ENCODE measurements around the gene ELMO1. TPM values are rescaled to one million over a fixed set of nuclear protein-coding genes. Genes with fewer than 3 reads are reported as not detected.

ELMO1 gene
- total and polyA plus RNA-seq, 10 donors, result 26.0 to 494 (median 201) TPM

DNA sequence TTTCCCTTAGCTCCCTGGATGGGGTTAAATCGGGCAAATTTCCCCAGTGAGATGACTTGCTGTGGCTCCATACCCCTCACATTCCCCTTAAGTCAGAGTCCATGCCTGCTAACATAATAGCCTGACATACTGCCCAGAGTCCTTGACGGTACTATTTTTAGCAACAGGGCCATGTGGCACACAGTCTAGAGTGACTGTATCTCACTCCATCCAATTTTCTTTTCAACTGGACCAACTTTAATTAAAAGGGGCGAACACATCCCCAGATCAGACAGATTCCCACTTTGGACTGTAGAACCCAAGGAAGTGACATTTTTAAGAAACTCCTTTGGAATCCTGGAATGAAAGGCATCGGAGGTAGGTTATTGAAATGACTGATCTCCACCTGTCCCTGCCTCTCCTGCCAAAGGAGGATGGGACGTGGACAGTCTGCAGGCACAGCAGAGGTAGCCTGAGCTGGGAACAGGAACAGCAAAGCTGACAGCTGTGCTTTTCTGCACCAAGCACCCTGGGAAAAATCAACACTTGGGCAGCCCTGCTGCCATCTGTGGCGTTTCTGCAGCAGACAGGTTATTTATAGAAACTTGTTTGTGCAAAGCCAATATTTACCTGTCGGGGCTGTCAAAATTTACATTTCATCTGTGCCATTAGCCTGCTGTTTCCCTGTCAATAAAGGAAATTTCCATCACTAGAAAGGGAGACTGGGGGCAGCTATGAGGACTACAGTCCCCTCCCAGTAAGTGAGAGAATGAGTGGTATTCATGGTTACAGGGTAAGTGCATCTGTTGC, 502.9 kb downstream of the ELMO1 start:
- H3K4me1 ChIP-seq, result peaks cover 0 to 61% (median 24%) of the 10 kb centered on the region in 6 donors
- TF ChIP-seq CTCF (IDR thresholded peaks at IDR 0.05 in 8 of 11, conservative IDR thresholded peaks at IDR 0.05 in 3 of 11) (no peak), POLR2AphosphoS5 (IDR thresholded peaks at IDR 0.05) (peak in 1 of 3 donors; percentile 16)
- intact Hi-C loops (cut with DNase I; ENCODE audit: low total_unique reads), result no loop called here
- H3K9me3 ChIP-seq, result peaks cover 0 to 47% (median 21%) of the 10 kb centered on the region in 8 donors
- H3K36me3 ChIP-seq, result peaks cover 0 to 75% (median 0%) of the 10 kb centered on the region in 6 donors
- no peaks in the 10 kb centered on the region for H3K27me3 ChIP-seq (replicated peaks in 1 of 7)
- no peak for DNase-seq
- WGBS, 5 donors, result 75 to 86% (median 85%) methylated on average over 7 of the region's 7 CpGs
- peak overlapping the region in 1 of 8 donors; percentile 20 for H3K27ac ChIP-seq
- no peak overlapping the region for H3K4me3 ChIP-seq

DNA sequence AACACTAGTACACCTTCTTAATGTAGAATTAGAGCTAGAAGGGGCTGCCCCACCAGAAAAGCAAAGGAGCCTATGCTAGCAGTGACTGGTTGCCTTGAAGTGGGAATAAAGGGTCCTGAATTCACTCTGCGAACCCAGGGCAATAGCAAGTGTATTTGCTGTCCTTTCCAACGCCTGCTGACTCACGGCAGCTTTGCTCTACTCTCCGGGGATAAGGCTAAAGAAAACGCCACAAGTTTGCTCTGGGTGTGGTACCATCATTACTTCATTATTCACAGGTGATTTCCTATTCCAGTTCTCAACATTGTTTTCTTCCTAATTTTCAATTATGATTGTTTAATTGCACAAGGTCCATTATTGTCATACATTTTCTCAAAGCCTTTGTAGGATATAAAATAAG, 503.8 kb downstream of the ELMO1 start:
- Histone ChIP-seq H3K4me1 (peaks cover 0 to 54% (median 21%) of the 10 kb centered on the region in 6 donors), H3K27ac (peak overlapping the region in 3 of 8 donors; percentile 32 to 62 (median 49)), H3K4me3 (no peak overlapping the region), H3K27me3 (replicated peaks in 1 of 7) (no peaks in the 10 kb centered on the region), H3K9me3 (peaks cover 0 to 57% (median 31%) of the 10 kb centered on the region in 8 donors), H3K36me3 (peaks cover 0 to 75% (median 0%) of the 10 kb centered on the region in 6 donors)
- TF ChIP-seq POLR2AphosphoS5 (IDR thresholded peaks at IDR 0.05) (no peak), POLR2A (IDR thresholded peaks at IDR 0.05) (no peak), CTCF (IDR thresholded peaks at IDR 0.05 in 8 of 11, conservative IDR thresholded peaks at IDR 0.05 in 3 of 11) (no peak)
- 89 to 99% (median 94%) methylated on average over 5 of the region's 5 CpGs for WGBS, 5 donors
- intact Hi-C loops (cut with DNase I; ENCODE audit: low total_unique reads), result no loop called here
- DNase-seq, result no peak

DNA sequence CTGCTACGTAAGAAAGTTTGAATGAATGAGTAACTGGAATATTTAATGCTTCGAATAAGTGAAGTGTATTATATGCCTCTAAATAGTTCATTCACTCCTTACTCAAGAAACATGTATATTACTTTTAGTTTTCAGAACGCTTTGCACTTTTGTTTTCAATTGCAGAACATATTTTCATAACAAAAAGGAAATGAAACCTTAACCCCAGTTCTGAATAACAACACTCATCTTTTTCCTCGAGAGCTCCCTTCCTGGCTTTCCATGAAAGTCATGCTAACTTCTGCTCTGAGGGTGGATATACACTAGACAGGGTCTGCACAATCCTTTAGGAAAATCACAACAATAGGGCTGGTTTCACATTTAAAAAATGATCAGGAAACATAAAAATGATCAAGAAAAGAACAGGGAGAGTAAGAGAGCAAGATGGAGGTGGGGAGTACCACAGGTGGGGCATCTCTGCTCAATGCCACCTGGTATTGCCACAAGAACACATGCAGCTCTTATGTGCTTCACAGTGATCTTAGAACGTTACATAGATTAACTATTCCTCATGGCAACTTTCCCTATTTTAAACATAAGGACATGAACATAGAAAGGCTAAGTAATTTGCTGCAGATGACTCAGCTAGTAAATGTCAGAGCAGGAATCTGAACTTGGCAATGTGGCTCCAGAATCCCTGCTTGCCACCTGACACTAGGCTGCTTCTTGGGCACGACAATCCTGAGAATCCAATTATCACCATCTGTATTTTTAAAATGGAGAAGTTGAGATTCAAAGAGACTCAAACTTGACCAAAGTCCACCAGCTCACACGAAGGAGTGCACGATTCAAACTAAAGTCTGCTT, 504.9 kb downstream of the ELMO1 start:
- 67 to 76% (median 71%) methylated on average over 8 of the region's 8 CpGs for WGBS, 5 donors

More for the DNA sequence above, 504.9 kb downstream of the ELMO1 start:
- Histone ChIP-seq H3K27me3 (replicated peaks in 1 of 7) (no peaks in the 10 kb centered on the region), H3K4me1 (peaks cover 0 to 48% (median 18%) of the 10 kb centered on the region in 6 donors), H3K36me3 (peaks cover 0 to 75% (median under 1%) of the 10 kb centered on the region in 6 donors), H3K27ac (peak overlapping the region in 4 of 8 donors; percentile 32 to 62 (median 52)), H3K4me3 (no peak overlapping the region), H3K9me3 (peaks cover 0 to 67% (median 41%) of the 10 kb centered on the region in 8 donors)
- TF ChIP-seq CTCF (IDR thresholded peaks at IDR 0.05 in 8 of 11, conservative IDR thresholded peaks at IDR 0.05 in 3 of 11), result no peak
- TF ChIP-seq POLR2A (IDR thresholded peaks at IDR 0.05), result no peak
- TF ChIP-seq POLR2AphosphoS5 (IDR thresholded peaks at IDR 0.05), result no peak
- intact Hi-C loops (cut with DNase I; ENCODE audit: low total_unique reads), result no loop called here
- DNase-seq, result no peak

Measured in spleen (tissue), 11 donors.